Caki2 (cell line): ENCODE results near the gene APP. TPM values are rescaled to one million over a fixed set of nuclear protein-coding genes. Genes with fewer than 3 reads are reported as not detected.
A peak's percentile ranks its signal among the peaks of the same experiment; 100 is the strongest.
"Not testable (repeated sequence)": the region's sequence is repeated elsewhere in the genome, so short reads cannot be mapped to it uniquely, and the experiment has no call there.

ENCODE experiments used
- DNase-seq: peaks from one replicate; pipeline ENCODE4 v3.0.0-alpha.2; 2015; ENCODE audit warnings: low read depth
- in situ Hi-C: cut with HindIII; loops from 2 replicates; pipeline ENCODE4 v1.10.0; 2016; ENCODE audit warnings: low sequenced_read_pairs, low pct_unique_long_range_greater_than_20kb, mixed read lengths
- total RNA-seq: library from RNA; depleted of rRNA; stranded (reverse); fragments of >200 nt; shearing (Covaris generic); gene quantifications from 2 replicates; pipeline ENCODE4 v1.2.3, GENCODE V29; 2014; ENCODE audit warnings: low replicate concordance

APP gene
- total RNA-seq, 1 experiment from 2014 or later = 842 TPM

DNA sequence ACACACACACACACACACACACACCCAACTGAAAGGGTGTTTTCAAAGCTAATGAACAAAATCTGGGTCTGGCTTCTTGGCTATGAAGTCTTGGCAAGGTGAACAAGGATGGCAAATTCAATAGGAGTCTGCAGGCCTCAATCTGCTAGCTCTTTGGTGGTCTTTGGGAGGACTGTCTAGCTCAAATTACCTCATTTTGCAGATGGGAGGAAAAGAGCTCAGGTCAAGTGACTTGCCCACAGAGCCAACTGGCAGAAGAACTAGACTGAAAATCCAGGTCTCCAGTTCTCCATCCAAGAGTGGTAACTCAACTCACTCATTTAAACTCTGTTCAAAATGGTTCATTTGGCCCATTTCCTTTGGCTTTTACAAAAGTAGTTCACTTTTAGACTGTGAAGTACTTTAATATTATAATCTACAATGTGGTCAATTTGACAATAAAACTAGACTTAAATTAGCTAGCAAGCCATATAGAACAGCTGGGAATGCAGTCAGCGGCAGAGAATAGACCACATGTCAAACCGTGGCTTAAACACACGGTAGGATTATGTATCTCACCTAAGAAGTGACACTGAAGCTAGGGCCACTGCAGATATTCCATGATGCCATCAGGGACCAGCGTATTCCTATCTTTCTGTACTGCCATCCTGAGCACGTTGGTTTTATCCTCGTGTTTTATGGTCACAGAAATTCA lies 112.9 kb downstream of the APP start:
- in situ Hi-C loops = no loop called here
- no peak for DNase-seq

- in situ Hi-C loops = no loop called here
- DNase-seq = peak; percentile 18
Measured at GRCh38 chr21:26055841-26056264, 114.7 kb downstream of the APP start.

GRCh38 chr21:26055010-26055409 lies 115.6 kb downstream of the APP start:
- in situ Hi-C loops = no loop called here
- no peak for DNase-seq

DNA sequence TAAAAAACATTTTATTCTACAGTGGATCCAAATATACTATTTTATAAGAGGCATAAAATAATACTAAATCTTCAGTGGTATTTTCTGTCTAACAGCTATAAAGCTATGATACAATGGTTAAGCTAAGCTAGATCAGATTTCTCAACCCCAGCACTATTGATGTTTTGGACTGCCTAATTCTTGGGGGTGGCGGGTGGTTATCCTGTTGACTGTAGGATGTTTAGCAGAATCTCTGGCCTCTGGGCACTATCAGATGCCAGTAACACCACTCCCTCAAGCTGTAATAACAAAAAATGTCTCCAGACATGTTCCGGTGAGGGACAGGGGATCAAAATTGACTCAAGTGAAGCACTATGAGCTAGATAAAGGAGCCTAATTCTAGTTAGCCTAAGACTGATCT lies 118.5 kb downstream of the APP start:
- DNase-seq = no peak

DNA sequence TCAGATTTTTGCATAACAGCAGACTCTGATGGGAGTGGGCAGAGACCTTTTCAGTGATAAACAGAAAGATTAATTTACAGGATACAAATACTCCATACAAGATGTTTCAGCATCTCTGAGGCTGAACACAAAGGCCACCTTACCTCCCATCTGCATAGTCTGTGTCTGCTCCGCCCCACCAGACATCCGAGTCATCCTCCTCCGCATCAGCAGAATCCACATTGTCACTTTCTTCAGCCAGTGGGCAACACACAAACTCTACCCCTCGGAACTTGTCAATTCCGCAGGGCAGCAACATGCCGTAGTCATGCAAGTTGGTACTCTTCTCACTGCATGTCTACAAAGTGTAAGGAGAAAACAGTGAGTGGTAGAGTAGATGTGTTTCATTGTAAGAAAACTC lies 119.7 kb downstream of the APP start:
- in situ Hi-C loops = no loop called here
- no peak for DNase-seq

More for the DNA sequence above, 118.5 kb downstream of the APP start:
- in situ Hi-C loops = no loop called here

GRCh38 chr21:26049803-26050202 lies 120.8 kb downstream of the APP start:
- in situ Hi-C loops = no loop called here
- no peak for DNase-seq

GRCh38 chr21:26047279-26047967 lies 123.1 kb downstream of the APP start:
- in situ Hi-C loops = no loop called here
- peak; percentile 40 for DNase-seq

DNA sequence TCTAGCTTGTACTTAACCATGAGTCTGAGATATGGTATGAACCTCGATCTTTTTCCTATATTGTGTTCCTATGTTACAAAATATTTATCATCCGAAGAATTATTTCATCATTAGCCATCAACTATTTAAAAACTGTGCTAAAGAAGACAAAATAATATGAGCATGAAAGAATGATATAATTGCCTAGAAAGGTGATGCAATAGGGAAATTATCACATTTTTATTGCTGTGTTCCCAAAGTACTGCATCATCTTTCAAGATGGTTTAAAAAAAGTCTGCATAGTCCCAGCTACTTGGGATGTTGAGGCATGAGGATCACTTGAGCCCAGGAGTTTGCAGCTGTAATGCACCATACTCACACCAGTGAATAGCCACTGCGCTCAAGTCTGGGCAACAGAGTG lies 126.7 kb downstream of the APP start:
- in situ Hi-C loops = no loop called here
- DNase-seq = no peak

DNA sequence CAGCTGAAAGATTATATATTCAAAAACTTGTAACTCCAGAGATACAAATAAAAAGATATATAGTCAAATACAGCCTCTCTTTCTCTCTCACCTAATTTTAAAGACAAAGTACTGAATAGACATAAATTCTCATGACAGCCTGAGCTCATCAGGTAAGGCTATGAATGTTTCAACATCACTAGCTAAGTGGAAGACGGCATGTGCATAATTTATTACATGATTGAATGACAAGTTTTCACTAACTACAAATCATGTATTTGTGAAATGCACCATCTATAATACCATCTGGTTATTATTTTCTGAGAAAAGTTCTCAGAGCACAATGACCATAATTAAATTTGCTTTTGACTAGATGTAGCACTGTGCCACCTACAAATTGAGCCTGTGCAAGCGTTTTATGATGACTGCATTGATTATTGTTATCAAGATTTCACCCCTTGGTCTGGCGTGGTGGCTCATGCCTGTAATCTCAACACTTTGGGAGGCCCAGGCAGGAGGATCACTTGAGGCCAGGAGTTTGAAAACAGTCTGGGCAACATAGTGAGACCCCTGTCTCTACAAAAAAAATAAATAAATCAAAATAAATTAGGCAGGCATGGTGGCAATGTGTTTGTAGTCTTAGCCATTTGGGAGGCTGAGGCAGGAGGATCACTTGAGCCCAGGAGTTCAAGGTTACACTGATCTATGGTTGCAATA lies 128.2 kb downstream of the APP start:
- in situ Hi-C loops = no loop called here

GRCh38 chr21:26041431-26042180 lies 129.0 kb downstream of the APP start:
- in situ Hi-C loops = no loop called here
- DNase-seq = no peak

More for the DNA sequence above, 128.2 kb downstream of the APP start:
- no peak for DNase-seq

- DNase-seq = no peak
- in situ Hi-C loops = no loop called here
Measured at GRCh38 chr21:26036916-26037315, 133.7 kb downstream of the APP start.

DNA sequence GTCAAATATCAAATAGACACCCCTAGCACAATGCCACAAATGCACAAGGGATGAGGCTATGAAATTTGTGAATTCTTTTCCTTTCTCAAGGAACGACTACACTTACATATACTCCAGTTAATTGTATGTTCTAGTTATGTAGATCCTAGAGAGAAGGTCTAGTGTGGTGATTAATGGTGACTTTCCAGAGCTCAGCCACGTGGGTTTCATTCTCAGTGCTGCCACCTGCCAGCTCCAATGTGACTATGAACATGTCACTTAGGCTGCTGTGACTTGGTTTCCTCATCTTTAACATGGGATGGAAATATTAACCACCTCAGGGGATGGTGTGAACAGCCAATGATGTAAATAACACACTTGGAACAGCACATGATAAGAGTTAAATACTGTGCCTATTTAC lies 138.3 kb downstream of the APP start:
- no peak for DNase-seq
- in situ Hi-C loops = no loop called here

GRCh38 chr21:26028183-26028582 lies 142.4 kb downstream of the APP start:
- in situ Hi-C loops = no loop called here
- no peak for DNase-seq

- no peak for DNase-seq
Measured at GRCh38 chr21:26027696-26028095, 142.9 kb downstream of the APP start.

GRCh38 chr21:26025536-26026512 lies 144.7 kb downstream of the APP start:
- in situ Hi-C loops = no loop called here

More at GRCh38 chr21:26027696-26028095, 142.9 kb downstream of the APP start:
- in situ Hi-C loops = no loop called here

DNA sequence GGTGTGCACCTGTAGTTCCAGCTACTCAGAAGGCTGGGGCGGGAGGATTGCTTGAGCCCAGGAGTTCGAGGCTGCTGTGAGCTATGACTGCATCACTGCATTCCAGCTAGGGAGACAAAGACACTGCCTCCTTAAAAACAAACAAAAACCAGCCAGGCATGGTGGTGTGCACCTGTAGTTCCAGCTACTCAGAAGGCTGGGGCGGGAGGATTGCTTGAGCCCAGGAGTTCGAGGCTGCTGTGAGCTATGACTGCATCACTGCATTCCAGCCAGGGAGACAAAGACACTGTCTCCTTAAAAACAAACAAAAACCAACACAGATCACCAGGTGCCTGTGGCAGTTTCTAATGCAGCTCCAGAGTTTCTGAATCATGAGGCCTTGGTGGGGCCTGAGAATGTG lies 147.2 kb downstream of the APP start:
- DNase-seq = peak; percentile 12
- in situ Hi-C loops = not testable (repeated sequence)

More at GRCh38 chr21:26025536-26026512, 144.7 kb downstream of the APP start:
- DNase-seq = no peak

- in situ Hi-C loops, DNase-seq: not testable (repeated sequence)
Measured at GRCh38 chr21:26022598-26023337, 147.8 kb downstream of the APP start.
